ENCODE data around the gene CA11. TPM values are rescaled to one million over a fixed set of nuclear protein-coding genes. Genes with fewer than 3 reads are reported as not detected.

The CA11 gene
- total RNA-seq, 2 donors from 2014 or later = 1.4 to 2.7 TPM

- no peaks in the 10 kb centered on the region for H3K36me3 ChIP-seq
- intact Hi-C loops (cut with DNase I) = no loop called here
- DNase-seq = no peak
- no peak overlapping the region for H3K9ac ChIP-seq (ENCODE audit: low read depth in 2 of 2, low read length in 2 of 2)
- no peak overlapping the region for H3K27ac ChIP-seq
- H3K4me1 ChIP-seq = no peaks in the 10 kb centered on the region
- TF ChIP-seq, protein P1, sequence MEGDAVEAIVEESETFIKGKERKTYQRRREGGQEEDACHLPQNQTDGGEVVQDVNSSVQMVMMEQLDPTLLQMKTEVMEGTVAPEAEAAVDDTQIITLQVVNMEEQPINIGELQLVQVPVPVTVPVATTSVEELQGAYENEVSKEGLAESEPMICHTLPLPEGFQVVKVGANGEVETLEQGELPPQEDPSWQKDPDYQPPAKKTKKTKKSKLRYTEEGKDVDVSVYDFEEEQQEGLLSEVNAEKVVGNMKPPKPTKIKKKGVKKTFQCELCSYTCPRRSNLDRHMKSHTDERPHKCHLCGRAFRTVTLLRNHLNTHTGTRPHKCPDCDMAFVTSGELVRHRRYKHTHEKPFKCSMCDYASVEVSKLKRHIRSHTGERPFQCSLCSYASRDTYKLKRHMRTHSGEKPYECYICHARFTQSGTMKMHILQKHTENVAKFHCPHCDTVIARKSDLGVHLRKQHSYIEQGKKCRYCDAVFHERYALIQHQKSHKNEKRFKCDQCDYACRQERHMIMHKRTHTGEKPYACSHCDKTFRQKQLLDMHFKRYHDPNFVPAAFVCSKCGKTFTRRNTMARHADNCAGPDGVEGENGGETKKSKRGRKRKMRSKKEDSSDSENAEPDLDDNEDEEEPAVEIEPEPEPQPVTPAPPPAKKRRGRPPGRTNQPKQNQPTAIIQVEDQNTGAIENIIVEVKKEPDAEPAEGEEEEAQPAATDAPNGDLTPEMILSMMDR (IDR thresholded peaks at IDR 0.05) = no peak
- no peaks in the 10 kb centered on the region for H3K9me3 ChIP-seq
- no peaks in the 10 kb centered on the region for H3K27me3 ChIP-seq
- H3K4me3 ChIP-seq = no peak overlapping the region
Measured at GRCh38 chr19:48668332-48668731, 22.3 kb upstream of the CA11 start.

DNA sequence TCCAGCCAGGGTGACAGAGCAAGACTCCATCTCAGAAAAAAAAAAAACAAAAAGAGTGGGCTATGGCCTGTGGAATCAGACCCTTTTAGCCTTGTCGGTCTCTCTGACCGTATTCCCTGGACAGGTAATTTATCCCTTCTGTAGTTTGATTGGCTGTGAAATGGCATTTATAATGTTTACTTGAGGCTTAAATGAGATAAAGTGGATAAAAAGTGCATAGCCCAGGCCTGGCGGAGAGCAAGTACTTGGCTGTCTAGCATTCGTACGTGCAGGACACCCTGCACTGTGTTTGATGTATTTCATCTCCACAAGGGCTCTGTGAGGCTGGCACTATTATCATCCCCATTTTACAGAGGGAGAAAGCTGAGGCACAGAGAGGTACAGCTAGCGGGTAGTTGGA is 19.8 kb upstream of the CA11 start:
- no peak for DNase-seq
- no peaks in the 10 kb centered on the region for H3K27me3 ChIP-seq
- H3K36me3 ChIP-seq = no peaks in the 10 kb centered on the region
- no peak overlapping the region for H3K4me3 ChIP-seq
- intact Hi-C loops (cut with DNase I) = no loop called here
- H3K9ac ChIP-seq (ENCODE audit: low read depth in 2 of 2, low read length in 2 of 2) = no peak overlapping the region
- no peaks in the 10 kb centered on the region for H3K4me1 ChIP-seq
- TF ChIP-seq, protein P1 (IDR thresholded peaks at IDR 0.05) = no peak
- no peaks in the 10 kb centered on the region for H3K9me3 ChIP-seq
- no peak overlapping the region for H3K27ac ChIP-seq

DNA sequence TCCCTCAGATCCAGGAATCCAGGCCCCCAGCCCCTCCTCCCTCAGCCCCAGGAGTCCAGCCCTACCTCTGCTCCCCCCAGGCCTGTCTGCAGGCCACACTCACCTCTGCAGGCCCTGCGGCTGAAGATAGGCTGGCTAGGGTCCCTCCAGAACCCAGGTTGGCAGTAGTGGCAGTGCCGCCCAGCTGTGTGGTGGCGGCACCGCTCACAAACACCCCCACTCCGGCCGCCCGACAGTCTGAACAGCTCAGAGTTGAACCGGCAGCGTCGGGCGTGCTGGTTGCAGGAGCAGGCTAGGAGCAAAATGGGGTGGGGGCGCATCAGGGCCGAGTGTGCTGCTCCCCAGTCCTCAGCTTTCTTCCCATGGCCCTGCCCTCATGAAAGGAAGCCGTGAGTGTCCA is 18.5 kb upstream of the CA11 start:
- no peak for DNase-seq
- intact Hi-C loops (cut with DNase I) = no loop called here

DNA sequence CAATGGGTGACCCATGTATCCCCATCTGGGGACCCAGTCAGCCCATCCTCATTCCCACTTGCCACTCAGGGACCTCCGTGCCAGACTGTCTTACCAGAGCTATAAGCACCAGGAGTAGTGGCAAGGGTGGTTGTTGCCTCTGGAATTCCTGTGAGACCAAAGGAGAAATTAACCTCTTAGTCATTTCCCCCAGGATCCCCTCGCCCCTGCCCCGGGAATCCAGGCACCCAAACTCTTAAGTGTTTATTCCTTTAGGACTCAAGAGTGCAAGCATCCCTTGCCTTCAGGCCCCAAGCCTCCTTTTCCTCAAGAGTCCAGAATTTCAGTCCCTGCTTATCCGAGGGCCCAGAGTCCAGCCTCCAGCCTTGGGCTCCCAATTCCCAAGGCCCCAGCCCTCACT is 17.7 kb upstream of the CA11 start:
- Histone ChIP-seq H3K9ac (ENCODE audit: low read depth in 2 of 2, low read length in 2 of 2) (no peak overlapping the region), H3K9me3 (no peaks in the 10 kb centered on the region), H3K4me1 (no peaks in the 10 kb centered on the region), H3K36me3 (no peaks in the 10 kb centered on the region), H3K27me3 (no peaks in the 10 kb centered on the region), H3K4me3 (no peak overlapping the region), H3K27ac (no peak overlapping the region)
- intact Hi-C loops (cut with DNase I) = no loop called here
- TF ChIP-seq, protein P1 (IDR thresholded peaks at IDR 0.05) = no peak
- no peak for DNase-seq

More for the DNA sequence above, 18.5 kb upstream of the CA11 start:
- no peak overlapping the region for H3K9ac ChIP-seq (ENCODE audit: low read depth in 2 of 2, low read length in 2 of 2)
- no peak overlapping the region for H3K27ac ChIP-seq
- no peaks in the 10 kb centered on the region for H3K27me3 ChIP-seq
- H3K36me3 ChIP-seq = no peaks in the 10 kb centered on the region
- H3K4me3 ChIP-seq = no peak overlapping the region
- H3K9me3 ChIP-seq = no peaks in the 10 kb centered on the region
- TF ChIP-seq, protein P1 (IDR thresholded peaks at IDR 0.05) = no peak
- H3K4me1 ChIP-seq = no peaks in the 10 kb centered on the region

- Histone ChIP-seq H3K4me3 (no peak overlapping the region), H3K9me3 (no peaks in the 10 kb centered on the region), H3K27ac (no peak overlapping the region), H3K9ac (ENCODE audit: low read depth in 2 of 2, low read length in 2 of 2) (no peak overlapping the region), H3K36me3 (no peaks in the 10 kb centered on the region), H3K27me3 (no peaks in the 10 kb centered on the region), H3K4me1 (no peaks in the 10 kb centered on the region)
- DNase-seq = no peak
- TF ChIP-seq, protein P1 (IDR thresholded peaks at IDR 0.05) = no peak
- intact Hi-C loops (cut with DNase I) = no loop called here
Measured at GRCh38 chr19:48661711-48662090, 15.7 kb upstream of the CA11 start.

Measured in colonic mucosa (tissue), 4 donors.